Neuronal stem cell (in vitro differentiated cells): Measurements from ENCODE around the gene SHKBP1.
A peak's percentile ranks its signal among the peaks of the same experiment; 100 is the strongest.

Experiments used
- DNase-seq: peaks from one replicate; pipeline ENCODE4 v3.0.0-alpha.2; 2013; ENCODE audit warnings: low spot score
- H2AFZ ChIP-seq: one replicate; pipeline ENCODE4 v1.6.1; 2013; ENCODE audit warnings: mild to moderate bottlenecking, low read length, inconsistent platforms
- H2AK5ac ChIP-seq: 2 replicates; pipeline ENCODE4 v1.6.1; 2013; ENCODE audit warnings: low read depth, mild to moderate bottlenecking, inconsistent platforms, low read length, moderate library complexity, mixed read lengths
- H2BK120ac ChIP-seq: 2 replicates; pipeline ENCODE4 v1.6.1; 2013; ENCODE audit warnings: low read depth, mild to moderate bottlenecking, inconsistent platforms, low read length, moderate library complexity, mixed read lengths
- H2BK12ac ChIP-seq: one replicate; pipeline ENCODE4 v1.6.1; 2013; ENCODE audit warnings: low read length, inconsistent platforms
- H2BK15ac ChIP-seq: 2 replicates; pipeline ENCODE4 v1.6.1; 2013; ENCODE audit warnings: mild to moderate bottlenecking, low read length, inconsistent platforms, mixed read lengths
- H2BK5ac ChIP-seq: one replicate; pipeline ENCODE4 v1.6.1; 2013; ENCODE audit warnings: inconsistent platforms, mild to moderate bottlenecking, low read length, moderate library complexity
- H3K14ac ChIP-seq: one replicate; pipeline ENCODE4 v1.6.1; 2013; ENCODE audit warnings: low read length, inconsistent platforms
- H3K18ac ChIP-seq: 2 replicates; pipeline ENCODE4 v1.6.1; 2013; ENCODE audit warnings: low read length, inconsistent platforms
- H3K23ac ChIP-seq: 2 replicates; pipeline ENCODE4 v1.6.1; 2013; ENCODE audit warnings: low read depth, mild to moderate bottlenecking, mixed read lengths, low read length, inconsistent platforms; ENCODE audit not compliant: poor library complexity
- H3K27ac ChIP-seq: replicated peaks from 3 replicates; pipeline ENCODE4 v1.5.1; 2013; ENCODE audit warnings: low read length, inconsistent platforms
- H3K27me3 ChIP-seq, 3 experiments: 2 replicates each; pipeline ENCODE4 v1.6.1; 2013; ENCODE audit warnings: low read length in 3 of 3, mild to moderate bottlenecking in 2 of 3, inconsistent platforms in 1 of 3, low read depth in 1 of 3, mixed read lengths in 1 of 3, moderate library complexity in 1 of 3; ENCODE audit not compliant: control insufficient read depth in 3 of 3, insufficient read depth in 3 of 3
- H3K36me3 ChIP-seq, 2 donors: replicated peaks in 1 of 2; 2 replicates each; pipeline ENCODE4 v1.6.1; 2013; ENCODE audit warnings: low read length in 2 of 2; ENCODE audit not compliant: control insufficient read depth in 2 of 2, insufficient read depth in 2 of 2
- H3K4ac ChIP-seq: 2 replicates; pipeline ENCODE4 v1.6.1; 2013; ENCODE audit warnings: inconsistent platforms, mild to moderate bottlenecking, low read length, moderate library complexity
- H3K4me1 ChIP-seq, 2 donors: 1 replicate in 1 of 2; 2 replicates in 1 of 2; pipeline ENCODE4 v1.6.1; 2013; ENCODE audit warnings: low read length in 2 of 2, low read depth in 1 of 2; ENCODE audit not compliant: control insufficient read depth in 2 of 2, insufficient read depth in 1 of 2
- H3K4me2 ChIP-seq: one replicate; pipeline ENCODE4 v1.6.1; 2013; ENCODE audit warnings: mild to moderate bottlenecking, low read length, inconsistent platforms; ENCODE audit not compliant: insufficient read depth, poor library complexity, severe bottlenecking
- H3K4me3 ChIP-seq, 2 donors: 2 replicates each; pipeline ENCODE4 v1.5.1; 2013; ENCODE audit warnings: low read length in 2 of 2, mild to moderate bottlenecking in 2 of 2, inconsistent platforms in 1 of 2, moderate library complexity in 1 of 2
- H3K79me1 ChIP-seq: one replicate; pipeline ENCODE4 v1.6.1; 2013; ENCODE audit warnings: low read depth, mild to moderate bottlenecking, inconsistent platforms, low read length, moderate library complexity
- H3K9ac ChIP-seq: one replicate; pipeline ENCODE4 v1.6.1; 2013; ENCODE audit warnings: mild to moderate bottlenecking, low read depth, low read length, inconsistent platforms; ENCODE audit not compliant: poor library complexity
- H3K9me3 ChIP-seq, 2 donors: replicated peaks in 1 of 2; 2 replicates each; pipeline versions ENCODE3 to v1.6.1; 2013; ENCODE audit warnings: low read length in 2 of 2, mild to moderate bottlenecking in 2 of 2, inconsistent platforms in 1 of 2, low read depth in 1 of 2, mixed read lengths in 1 of 2, moderate library complexity in 1 of 2; ENCODE audit not compliant: control insufficient read depth in 2 of 2, insufficient read depth in 1 of 2
- H4K8ac ChIP-seq: one replicate; pipeline ENCODE4 v1.6.1; 2013; ENCODE audit warnings: low read depth, mild to moderate bottlenecking, inconsistent platforms, low read length, moderate library complexity
- H4K91ac ChIP-seq: one replicate; pipeline ENCODE4 v1.6.1; 2013; ENCODE audit warnings: low read length, low read depth, mild to moderate bottlenecking, inconsistent platforms; ENCODE audit not compliant: poor library complexity
- WGBS, 2 donors: extraction: QIAGEN DNeasy Blood & Tissue Kit; methylation state at CpG; one replicate each; pipeline ENCODE4 v1.1.7; 2013; ENCODE audit warnings: missing lambda C conversion rate in 2 of 2, mixed read lengths in 1 of 2; ENCODE audit not compliant: insufficient read length in 2 of 2, insufficient replicate concordance in 1 of 2; ENCODE audit errors: extremely low coverage in 2 of 2; 5-methylcytosine and 5-hydroxymethylcytosine counted together

The SHKBP1 gene

GRCh38 chr19:40567750-40568494 is 8.8 kb upstream of the SHKBP1 start:
- no peak overlapping the region for H2BK15ac ChIP-seq
- H3K4me3 ChIP-seq = peak overlapping the region; percentile 9 to 70
- no peak overlapping the region for H4K91ac ChIP-seq
- H3K4ac ChIP-seq = no peak overlapping the region
- WGBS, 2 donors = no CpG with 5 or more reads among the region's 70 CpGs
- no peak overlapping the region for H2BK120ac ChIP-seq
- H2BK12ac ChIP-seq = peak overlapping the region; percentile 30
- no peak overlapping the region for H3K9ac ChIP-seq
- DNase-seq = no peak
- peak overlapping the region; percentile 84 for H3K18ac ChIP-seq
- H3K4me2 ChIP-seq = peak overlapping the region; percentile 82
- peak overlapping the region; percentile 75 for H3K23ac ChIP-seq
- peak overlapping the region; percentile 4 for H2AK5ac ChIP-seq
- H3K27ac ChIP-seq = no peak overlapping the region
- H2AFZ ChIP-seq = peak overlapping the region; percentile 88
- H3K14ac ChIP-seq = peak overlapping the region; percentile 44
- H3K27me3 ChIP-seq = peaks cover 17 to 58% (median 48%) of the 10 kb centered on the region in 3 experiments
- no peak overlapping the region for H2BK5ac ChIP-seq
- no peaks in the 10 kb centered on the region for H3K36me3 ChIP-seq
- peaks cover 4 to 5% of the 10 kb centered on the region in 2 donors for H3K4me1 ChIP-seq
- peaks cover 0 to 1% of the 10 kb centered on the region in 2 donors for H3K9me3 ChIP-seq
- H4K8ac ChIP-seq = no peak overlapping the region
- H3K79me1 ChIP-seq = peaks cover 4% of the 10 kb centered on the region

GRCh38 chr19:40570313-40571004 is 6.2 kb upstream of the SHKBP1 start:
- no CpG with 5 or more reads among the region's 53 CpGs for WGBS, 2 donors
- peak overlapping the region; percentile 81 for H2AK5ac ChIP-seq
- no peak overlapping the region for H2BK120ac ChIP-seq
- peak overlapping the region; percentile 38 for H3K9ac ChIP-seq
- peak overlapping the region; percentile 85 for H3K4me2 ChIP-seq
- H4K91ac ChIP-seq = no peak overlapping the region
- no peak overlapping the region for H2BK12ac ChIP-seq
- no peak overlapping the region for H4K8ac ChIP-seq
- peak overlapping the region; percentile 49 to 82 for H3K4me3 ChIP-seq
- peaks cover 2% of the 10 kb centered on the region for H3K79me1 ChIP-seq
- H2BK15ac ChIP-seq = no peak overlapping the region
- DNase-seq = peak; percentile 99
- no peak overlapping the region for H3K14ac ChIP-seq
- peaks cover 17 to 47% (median 47%) of the 10 kb centered on the region in 3 experiments for H3K27me3 ChIP-seq
- H3K4me1 ChIP-seq = peaks cover 4 to 5% of the 10 kb centered on the region in 2 donors
- no peaks in the 10 kb centered on the region for H3K36me3 ChIP-seq
- H3K18ac ChIP-seq = peak overlapping the region; percentile 89
- H2BK5ac ChIP-seq = no peak overlapping the region
- H3K23ac ChIP-seq = peak overlapping the region; percentile 89
- peak overlapping the region; percentile 5 for H3K4ac ChIP-seq
- no peak overlapping the region for H3K27ac ChIP-seq
- peaks cover 0 to 1% of the 10 kb centered on the region in 2 donors for H3K9me3 ChIP-seq
- H2AFZ ChIP-seq = peak overlapping the region; percentile 95

GRCh38 chr19:40571005-40571318 is 5.7 kb upstream of the SHKBP1 start:
- Histone ChIP-seq H3K27ac (no peak overlapping the region), H3K9ac (no peak overlapping the region), H3K27me3 (peaks cover 17 to 47% (median 42%) of the 10 kb centered on the region in 3 experiments), H3K9me3 (peaks cover 0 to 1% of the 10 kb centered on the region in 2 donors), H3K14ac (no peak overlapping the region), H2AFZ (peak overlapping the region; percentile 79), H3K36me3 (no peaks in the 10 kb centered on the region), H4K91ac (no peak overlapping the region), H3K18ac (no peak overlapping the region), H3K79me1 (no peaks in the 10 kb centered on the region), H2AK5ac (no peak overlapping the region), H3K4ac (no peak overlapping the region), H3K4me2 (no peak overlapping the region), H3K23ac (no peak overlapping the region), H2BK120ac (no peak overlapping the region), H2BK5ac (no peak overlapping the region), H4K8ac (no peak overlapping the region), H2BK12ac (no peak overlapping the region), H3K4me3 (peak overlapping the region in 1 of 2 donors; percentile 24), H2BK15ac (no peak overlapping the region), H3K4me1 (peaks cover 4 to 5% of the 10 kb centered on the region in 2 donors)
- WGBS, 2 donors = no CpG with 5 or more reads among the region's 3 CpGs
- no peak for DNase-seq

- Histone ChIP-seq H3K9ac (no peak overlapping the region), H2BK12ac (no peak overlapping the region), H4K91ac (no peak overlapping the region), H3K4me3 (no peak overlapping the region), H4K8ac (no peak overlapping the region), H2AK5ac (peak overlapping the region; percentile 3), H3K4me1 (peaks cover 4 to 5% of the 10 kb centered on the region in 2 donors), H3K18ac (no peak overlapping the region), H3K79me1 (no peaks in the 10 kb centered on the region), H2AFZ (no peak overlapping the region), H2BK5ac (no peak overlapping the region), H3K4ac (no peak overlapping the region), H2BK15ac (no peak overlapping the region), H3K27ac (no peak overlapping the region), H3K23ac (no peak overlapping the region), H3K14ac (no peak overlapping the region), H2BK120ac (no peak overlapping the region), H3K27me3 (peaks cover 17 to 43% (median 32%) of the 10 kb centered on the region in 3 experiments), H3K9me3 (peaks cover 0 to 1% of the 10 kb centered on the region in 2 donors), H3K4me2 (no peak overlapping the region), H3K36me3 (no peaks in the 10 kb centered on the region)
- DNase-seq = no peak
- no CpG with 5 or more reads among the region's 10 CpGs for WGBS, 2 donors
Measured at GRCh38 chr19:40571831-40572495, 4.7 kb upstream of the SHKBP1 start.
